B cell (primary cell): ENCODE data around the gene C1QBP. TPM values are rescaled to one million over a fixed set of nuclear protein-coding genes. Genes with fewer than 3 reads are reported as not detected.

Experiments
- ATAC-seq: fragments of 200-7000 bp; cut with Tn5 transposase; one replicate; pipeline ENCODE4 v1.10.0; 2021; ENCODE audit warnings: low read depth, mild to moderate bottlenecking, moderate number of reproducible peaks, moderate library complexity
- CTCF ChIA-PET: fragments of 350-600 bp; sonication (Branson Sonifier 250); formaldehyde crosslinking; loops from one replicate; lab custom pipeline; 2021; ENCODE audit warnings: antibody characterized with exemption, inconsistent platforms; lab: Charles Lee
- POLR2A ChIA-PET: fragments of 350-600 bp; sonication (Branson Sonifier 250); formaldehyde crosslinking; loops from one replicate; lab custom pipeline; 2021; ENCODE audit warnings: antibody characterized with exemption; lab: Charles Lee
- DNase-seq: peaks from one replicate; pipeline ENCODE4 v3.0.0; 2013
- H2AFZ ChIP-seq: 2 replicates; pipeline ENCODE4 v1.6.1; 2012; ENCODE audit warnings: mild to moderate bottlenecking, low read depth, low read length; ENCODE audit not compliant: insufficient read depth, poor library complexity, severe bottlenecking
- H3K27ac ChIP-seq, 2 donors: 1 replicate in 1 of 2; 2 replicates in 1 of 2; pipeline ENCODE4 v1.5.1; 2012 to 2013; ENCODE audit warnings: low read length in 2 of 2, mild to moderate bottlenecking in 2 of 2, moderate library complexity in 1 of 2
- H3K27me3 ChIP-seq, 4 experiments: fragments of 200-600 bp in 1 of 4; sonication (generic) in 1 of 4; replicated peaks in 1 of 4; 1 replicate in 2 of 4; 2 replicates in 2 of 4; pipeline versions ENCODE4 v1.6.1 to v1.7.0; 2013 to 2016; ENCODE audit warnings: low read length in 3 of 4, mild to moderate bottlenecking in 2 of 4, mixed read lengths in 1 of 4, moderate library complexity in 1 of 4; ENCODE audit not compliant: insufficient read depth in 4 of 4, control insufficient read depth in 3 of 4; ENCODE audit errors: control extremely low read depth in 1 of 4
- H3K36me3 ChIP-seq, 2 experiments: replicated peaks in 1 of 2; 1 replicate in 1 of 2; 2 replicates in 1 of 2; pipeline versions ENCODE4 v1.6.1 to v1.7.1; 2013; ENCODE audit warnings: low read length in 1 of 2; ENCODE audit not compliant: insufficient read depth in 2 of 2, control insufficient read depth in 1 of 2; ENCODE audit errors: control extremely low read depth in 1 of 2, extremely low read depth in 1 of 2
- H3K4me1 ChIP-seq, 2 donors: fragments of 200-600 bp in 1 of 2; sonication (generic) in 1 of 2; 1 replicate in 1 of 2; 2 replicates in 1 of 2; pipeline versions ENCODE4 v1.5.1 to v1.6.1; 2013 to 2017; ENCODE audit warnings: low read length in 2 of 2; ENCODE audit not compliant: control insufficient read depth in 2 of 2, insufficient read depth in 2 of 2
- H3K4me2 ChIP-seq: replicated peaks from 2 replicates; pipeline ENCODE3; 2012; ENCODE audit warnings: mild to moderate bottlenecking, low read depth, low read length; ENCODE audit not compliant: poor library complexity, severe bottlenecking
- H3K4me3 ChIP-seq, 5 experiments: fragments of 200-600 bp in 1 of 5; sonication (generic) in 1 of 5; 1 replicate in 3 of 5; 2 replicates in 2 of 5; pipeline versions ENCODE4 v1.5.1 to v1.7.0; 2011 to 2016; ENCODE audit warnings: low read length in 4 of 5, mild to moderate bottlenecking in 4 of 5, low read depth in 2 of 5, control low read depth in 1 of 5, moderate library complexity in 1 of 5; ENCODE audit not compliant: insufficient read depth in 1 of 5; ENCODE audit errors: control extremely low read depth in 1 of 5, extremely low read depth in 1 of 5
- H3K79me2 ChIP-seq: fragments of 200-600 bp; sonication (generic); one replicate; pipeline ENCODE4 v1.6.0; 2016; ENCODE audit warnings: low read length; ENCODE audit not compliant: control insufficient read depth, insufficient read depth
- H3K9ac ChIP-seq: fragments of 200-600 bp; sonication (generic); 2 replicates; pipeline ENCODE4 v1.6.1; 2017; ENCODE audit warnings: mild to moderate bottlenecking, low read length, moderate library complexity
- H3K9me3 ChIP-seq, 3 donors: one replicate each; pipeline versions ENCODE4 v1.6.1 to v1.7.1; 2013; ENCODE audit warnings: low read length in 2 of 3; ENCODE audit not compliant: control insufficient read depth in 2 of 3, insufficient read depth in 1 of 3; ENCODE audit errors: control extremely low read depth in 1 of 3
- H4K20me1 ChIP-seq: 2 replicates; pipeline ENCODE4 v1.6.0; 2012; ENCODE audit warnings: mild to moderate bottlenecking, low read length; ENCODE audit not compliant: insufficient read depth, control insufficient read depth, poor library complexity, severe bottlenecking
- H3K27ac Mint-ChIP-seq: one replicate; pipeline ENCODE4 v1.8.0; 2021; ENCODE audit warnings: mixed read lengths
- H3K27me3 Mint-ChIP-seq: one replicate; pipeline ENCODE4 v1.8.0; 2021; ENCODE audit warnings: mixed read lengths
- H3K4me1 Mint-ChIP-seq: one replicate; pipeline ENCODE4 v1.8.0; 2021; ENCODE audit warnings: mixed read lengths
- H3K4me3 Mint-ChIP-seq: one replicate; pipeline ENCODE4 v1.8.0; 2021; ENCODE audit warnings: mixed read lengths
- H3K9me3 Mint-ChIP-seq: one replicate; pipeline ENCODE4 v1.8.0; 2022; ENCODE audit warnings: mixed read lengths; ENCODE audit not compliant: insufficient read depth
- CTCF ChIP-seq: fragments of 200-600 bp; IDR thresholded peaks from one replicate; pipeline ENCODE4 v1.8.0; 2022; ENCODE audit warnings: antibody characterized with exemption, mild to moderate bottlenecking
- EZH2 ChIP-seq: IDR thresholded peaks from 2 replicates; pipeline ENCODE4 v1.6.1; 2012; ENCODE audit warnings: borderline replicate concordance, low read depth, mild to moderate bottlenecking, moderate library complexity, low read length; ENCODE audit not compliant: insufficient read depth, poor library complexity, severe bottlenecking
- WGBS: methylation state at CpG from one replicate; pipeline ENCODE4 v1.1.5; 2013; ENCODE audit warnings: missing lambda C conversion rate; ENCODE audit not compliant: insufficient coverage; 5-methylcytosine and 5-hydroxymethylcytosine counted together
- intact Hi-C: fragments of 100-400 bp; cut with micrococcal nuclease; formaldehyde crosslinking; loops from one replicate; pipeline ENCODE4 v1.10.0; 2022
- polyA plus RNA-seq: library from polyadenylated mRNA; depleted of rRNA; stranded (reverse); fragments of >200 nt; gene quantifications from 2 replicates; pipeline ENCODE4 v1.2.3, GENCODE V29; 2012
- total RNA-seq, 2 donors: library from RNA; stranded (reverse); fragments of 120-200 nt in 1 of 2; gene quantifications; 1 replicate in 1 of 2; 2 replicates in 1 of 2; pipeline versions ENCODE4 v1.2.3 to v1.2.4, GENCODE V29; 2013 to 2022

Gene C1QBP
- total and polyA plus RNA-seq, 2 donors (not counting 1 experiment from before 2014, with no cell fraction given), result 60.3 to 62.2 TPM

- no peak overlapping the region for H3K4me3 Mint-ChIP-seq
- no peak overlapping the region for H3K4me2 ChIP-seq
- POLR2A ChIA-PET, result no interaction called here
Measured at GRCh38 chr17:5422505-5422904, 16.4 kb downstream of the C1QBP start.

More at GRCh38 chr17:5422505-5422904, 16.4 kb downstream of the C1QBP start:
- peaks cover 33% of the 10 kb centered on the region for H4K20me1 ChIP-seq
- H3K27me3 ChIP-seq, result no peaks in the 10 kb centered on the region
- TF ChIP-seq CTCF (no peak), EZH2 (no peak)
- WGBS, result 100% methylated on average over 1 of the region's 2 CpGs
- H3K27ac Mint-ChIP-seq, result no peak overlapping the region
- H3K36me3 ChIP-seq, result peaks cover 7 to 62% of the 10 kb centered on the region in 2 experiments
- H3K27me3 Mint-ChIP-seq, result no peaks in the 10 kb centered on the region
- H3K4me3 ChIP-seq, result no peak overlapping the region
- no peak for DNase-seq
- H2AFZ ChIP-seq, result no peak overlapping the region
- H3K79me2 ChIP-seq, result peaks cover 71% of the 10 kb centered on the region
- H3K4me1 ChIP-seq, result peaks cover 12 to 21% of the 10 kb centered on the region in 2 donors
- H3K9ac ChIP-seq, result no peak overlapping the region
- no peak for ATAC-seq
- CTCF ChIA-PET, result interaction anchor here (0.9 kb wide), 1 partner anchor 17 kb away, joined by 3 read pairs; the partner anchor contains the start of gene C1QBP
- intact Hi-C loops, result no loop called here
- no peaks in the 10 kb centered on the region for H3K9me3 Mint-ChIP-seq
- no peaks in the 10 kb centered on the region for H3K9me3 ChIP-seq
- peaks cover 41% of the 10 kb centered on the region for H3K4me1 Mint-ChIP-seq
- H3K27ac ChIP-seq, result no peak overlapping the region
